22Rv1 (cell line): ENCODE measurements around the gene PLCXD1.

Source experiments
- H3K27ac ChIP-seq: fragments of 450-650 bp; 2 replicates; pipeline ENCODE4 v1.5.1; 2017
- ZFX ChIP-seq: fragments of 450-650 bp; IDR thresholded peaks from 2 replicates; pipeline ENCODE4 v1.6.1; 2017; ENCODE audit warnings: antibody characterized with exemption, borderline replicate concordance
- TF ChIP-seq, protein P1 (sequence below): fragments of 450-650 bp; IDR thresholded peaks from 2 replicates; pipeline ENCODE4 v1.5.1; 2017; ENCODE audit warnings: mild to moderate bottlenecking

PLCXD1 gene

DNA sequence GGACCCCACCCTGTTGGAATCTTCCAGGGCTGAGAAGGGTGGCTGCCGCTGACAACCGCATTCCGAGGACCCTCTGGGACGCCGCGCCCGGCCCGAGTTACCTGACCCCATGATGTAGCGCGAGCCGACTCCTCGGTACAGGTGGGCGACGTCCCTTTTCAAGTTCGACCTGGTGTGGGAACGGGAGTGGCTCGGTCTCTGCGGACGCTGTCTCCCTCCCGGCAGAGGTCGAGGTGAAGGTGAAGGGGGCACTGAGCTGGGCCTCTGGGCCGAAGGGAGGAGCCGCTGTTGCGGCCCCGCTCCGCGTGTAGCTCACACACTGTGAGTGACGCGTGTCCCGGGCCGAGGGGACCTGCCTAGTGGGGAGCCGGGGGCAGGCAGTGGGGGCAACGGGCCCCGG is 32.9 kb downstream of the PLCXD1 start:
- no peak overlapping the region for H3K27ac ChIP-seq
- TF ChIP-seq ZFX, result no peak
- TF ChIP-seq, protein P1, sequence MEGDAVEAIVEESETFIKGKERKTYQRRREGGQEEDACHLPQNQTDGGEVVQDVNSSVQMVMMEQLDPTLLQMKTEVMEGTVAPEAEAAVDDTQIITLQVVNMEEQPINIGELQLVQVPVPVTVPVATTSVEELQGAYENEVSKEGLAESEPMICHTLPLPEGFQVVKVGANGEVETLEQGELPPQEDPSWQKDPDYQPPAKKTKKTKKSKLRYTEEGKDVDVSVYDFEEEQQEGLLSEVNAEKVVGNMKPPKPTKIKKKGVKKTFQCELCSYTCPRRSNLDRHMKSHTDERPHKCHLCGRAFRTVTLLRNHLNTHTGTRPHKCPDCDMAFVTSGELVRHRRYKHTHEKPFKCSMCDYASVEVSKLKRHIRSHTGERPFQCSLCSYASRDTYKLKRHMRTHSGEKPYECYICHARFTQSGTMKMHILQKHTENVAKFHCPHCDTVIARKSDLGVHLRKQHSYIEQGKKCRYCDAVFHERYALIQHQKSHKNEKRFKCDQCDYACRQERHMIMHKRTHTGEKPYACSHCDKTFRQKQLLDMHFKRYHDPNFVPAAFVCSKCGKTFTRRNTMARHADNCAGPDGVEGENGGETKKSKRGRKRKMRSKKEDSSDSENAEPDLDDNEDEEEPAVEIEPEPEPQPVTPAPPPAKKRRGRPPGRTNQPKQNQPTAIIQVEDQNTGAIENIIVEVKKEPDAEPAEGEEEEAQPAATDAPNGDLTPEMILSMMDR, result no peak

DNA sequence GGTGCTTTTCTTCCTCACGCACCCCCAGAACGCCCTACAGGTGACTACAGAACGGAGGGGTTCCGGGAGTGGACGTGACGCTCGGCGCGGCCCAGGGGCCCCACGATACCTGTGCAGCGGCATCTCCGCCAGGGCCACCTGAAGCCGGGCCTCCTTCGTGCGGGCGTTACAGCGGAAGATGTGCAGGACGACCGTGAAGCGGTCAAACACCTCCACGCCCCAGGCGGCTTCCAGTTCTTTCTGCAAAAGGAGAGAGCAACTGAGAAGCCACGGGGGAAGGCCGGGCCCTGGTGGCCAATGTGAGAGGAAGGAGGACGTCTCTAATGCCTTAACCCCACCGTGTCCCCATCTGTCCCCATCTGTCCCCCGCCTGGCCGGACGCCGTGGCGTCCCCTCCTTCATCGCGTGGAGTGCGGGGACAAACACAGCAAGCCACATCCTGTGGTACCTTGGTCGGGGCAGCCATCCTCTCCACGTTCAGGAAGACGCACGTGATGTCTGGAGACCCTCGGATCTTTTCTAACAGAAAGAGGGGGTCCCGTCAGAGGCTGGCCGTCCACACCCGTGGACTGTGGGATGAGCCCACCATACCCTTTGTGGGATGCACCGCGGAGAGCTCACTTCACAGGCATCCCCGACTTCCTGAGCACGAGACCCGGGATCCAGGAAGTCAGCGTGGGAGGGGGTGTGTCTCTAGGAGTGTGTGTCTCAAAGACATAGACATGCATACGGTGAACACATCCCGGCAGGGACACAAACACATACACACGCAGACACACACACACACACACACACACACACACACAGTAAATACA is 33.8 kb downstream of the PLCXD1 start:
- TF ChIP-seq ZFX, result no peak
- TF ChIP-seq, protein P1, result no peak
- H3K27ac ChIP-seq, result no peak overlapping the region

DNA sequence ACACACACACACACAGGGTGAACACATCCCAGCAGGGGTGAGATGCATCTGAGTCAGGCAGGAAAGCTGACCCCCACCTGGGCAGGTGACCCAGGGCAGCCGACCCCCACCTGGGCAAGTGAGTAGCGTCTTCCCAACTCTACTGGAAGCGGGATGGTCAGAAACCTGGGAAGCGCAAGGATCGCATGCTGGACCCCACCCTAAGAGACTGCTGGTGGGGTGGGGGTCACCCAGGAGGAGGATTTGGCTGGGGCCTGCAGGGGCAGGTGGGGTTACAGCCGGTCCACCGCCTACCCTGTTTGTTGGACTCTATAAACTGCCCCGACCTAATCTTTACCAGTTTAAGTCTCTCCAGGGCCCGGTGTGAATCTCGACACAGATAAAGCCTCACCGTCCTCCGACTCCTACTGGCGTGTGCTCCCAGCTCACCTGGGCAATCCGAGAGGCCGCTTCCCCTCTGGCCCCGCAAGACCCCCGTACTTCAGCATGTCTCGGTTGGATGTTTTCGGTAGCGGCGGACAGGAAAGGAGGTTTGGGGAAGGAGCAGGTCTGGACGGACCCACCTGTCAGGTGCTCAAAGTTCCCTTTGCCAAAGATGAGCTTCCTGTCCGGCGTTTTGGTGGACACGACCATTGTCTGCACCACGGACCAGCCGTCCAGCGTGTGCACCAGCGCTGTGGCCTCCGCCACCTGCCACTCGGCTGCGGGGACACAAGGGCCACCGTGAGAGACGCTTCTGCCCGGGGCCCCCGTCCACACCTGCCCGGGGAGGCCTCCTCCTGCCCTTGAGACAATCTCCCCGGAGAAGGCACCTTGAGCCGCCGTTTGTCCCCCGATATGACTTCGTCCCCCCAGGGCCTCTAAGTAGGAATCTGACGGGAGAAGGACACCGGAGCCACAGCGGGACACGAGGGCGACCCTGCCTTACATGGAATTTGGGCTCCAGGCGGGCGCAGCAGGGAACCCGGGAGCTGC is 35.5 kb downstream of the PLCXD1 start:
- TF ChIP-seq, protein P1, result no peak
- TF ChIP-seq ZFX, result no peak
- peak overlapping the region; percentile 66 for H3K27ac ChIP-seq

DNA sequence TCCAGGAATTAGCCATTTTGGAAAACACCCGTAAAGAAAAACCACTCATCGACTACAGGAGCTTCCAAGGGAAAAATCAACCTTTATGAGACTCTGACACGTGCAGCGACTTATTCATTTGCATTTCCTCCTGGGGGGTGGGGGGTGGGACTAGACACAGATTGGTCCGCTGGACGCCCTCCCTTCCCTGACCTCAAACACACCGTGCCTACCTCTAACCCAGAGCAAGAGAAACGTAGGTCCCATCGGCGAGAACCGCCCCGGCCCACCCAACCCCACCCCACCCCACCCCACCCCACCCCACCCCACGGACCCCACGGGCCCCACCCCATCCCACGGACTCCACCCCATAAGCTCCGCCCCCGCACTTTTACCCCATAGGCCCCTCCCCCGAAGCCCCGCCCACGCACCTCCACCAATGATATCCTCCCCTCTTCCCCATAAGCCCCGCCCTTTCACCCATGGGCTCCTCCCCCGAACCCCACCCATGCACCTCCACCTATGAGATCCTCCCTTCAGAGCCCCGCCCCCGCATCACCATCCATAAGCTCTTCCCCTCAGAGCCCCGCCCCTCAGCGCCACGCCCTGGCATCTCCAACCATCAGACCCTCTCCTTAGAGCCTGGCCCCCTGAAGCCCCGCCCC is 36.4 kb downstream of the PLCXD1 start:
- peak overlapping the region; percentile 98 for H3K27ac ChIP-seq
- TF ChIP-seq, protein P1, result no peak
- no peak for TF ChIP-seq ZFX

DNA sequence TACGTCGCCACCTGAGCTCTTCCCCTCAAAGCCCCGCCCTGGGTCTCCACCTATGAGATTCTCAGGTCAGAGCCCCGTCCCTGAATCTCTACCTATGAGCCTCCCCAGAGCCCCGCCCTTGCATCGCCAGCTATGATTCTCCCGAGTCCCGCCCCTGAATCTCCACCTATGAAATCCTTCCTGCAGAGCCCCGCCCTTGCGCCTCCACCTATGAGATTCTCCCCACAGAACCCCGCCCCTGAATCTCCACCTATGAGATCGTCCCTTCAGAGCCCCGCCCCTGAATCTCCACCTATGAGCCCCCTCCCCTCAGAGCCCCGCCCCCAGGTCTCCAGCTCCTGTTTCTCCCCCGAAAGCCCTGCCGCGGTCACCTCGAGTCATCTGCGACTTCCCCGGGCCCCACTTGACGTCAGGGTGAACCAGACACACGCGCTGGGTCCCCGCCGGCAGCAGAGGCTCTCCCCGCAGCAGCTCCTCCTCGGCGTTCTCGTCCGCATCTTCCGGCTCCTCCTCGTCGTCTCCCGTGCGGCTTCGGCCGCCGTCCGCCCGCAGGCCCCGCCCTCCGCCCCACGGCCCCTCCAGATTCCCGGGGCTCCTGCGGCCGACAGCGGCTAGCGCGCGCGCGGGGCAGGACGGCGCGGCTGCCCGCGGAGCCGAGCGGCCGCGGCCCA is 37.0 kb downstream of the PLCXD1 start:
- H3K27ac ChIP-seq, result peak overlapping the region; percentile 98

More for the DNA sequence above, 37.0 kb downstream of the PLCXD1 start:
- TF ChIP-seq, protein P1, result no peak
- TF ChIP-seq ZFX, result no peak
